ENCODE data around the gene PLBD1.

DNA sequence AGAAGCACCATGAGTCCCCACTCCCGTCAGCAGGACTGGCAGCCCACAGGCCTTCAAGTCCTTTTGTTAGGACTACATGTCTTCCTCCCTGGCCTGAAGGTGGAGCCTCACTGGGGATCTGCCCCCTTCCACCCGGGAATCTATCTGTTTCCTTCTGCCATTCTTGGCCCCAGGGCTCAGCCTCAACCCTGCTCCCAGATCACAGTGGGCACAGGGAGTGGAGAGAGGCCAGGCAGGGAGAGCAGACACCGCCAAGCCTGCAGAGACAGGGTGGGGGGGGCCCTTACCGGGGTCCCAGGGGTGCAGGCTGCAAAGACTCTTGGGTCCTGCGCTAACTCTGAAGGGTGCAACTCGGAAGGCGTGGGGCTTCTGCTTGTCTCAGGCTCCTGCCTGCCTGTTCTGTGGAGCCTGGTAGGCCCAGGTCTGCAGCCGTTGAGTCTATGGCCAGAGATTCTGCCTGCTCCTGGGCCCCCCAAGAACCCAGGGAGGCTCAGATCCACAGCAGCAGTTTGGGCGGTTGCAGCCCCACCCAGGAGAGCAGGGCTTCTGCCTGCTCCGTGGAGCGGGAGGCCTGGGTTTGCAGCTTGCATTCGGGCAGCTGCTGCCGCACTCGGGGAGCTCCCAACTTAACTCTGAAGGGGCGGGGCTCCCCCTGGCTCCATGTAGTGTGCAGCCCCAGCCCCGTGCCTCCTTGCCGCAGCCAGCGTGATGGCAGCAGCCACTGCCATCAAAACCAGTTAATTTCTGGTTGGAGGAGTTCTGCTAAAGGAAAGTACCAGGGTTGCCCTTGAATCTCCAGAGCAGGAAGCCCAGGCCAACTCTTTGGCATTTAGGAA is 21.7 kb upstream of the PLBD1 start:
- TF ChIP-seq POLR2A (IDR thresholded peaks at IDR 0.05): no peak
- TF ChIP-seq, protein P1, sequence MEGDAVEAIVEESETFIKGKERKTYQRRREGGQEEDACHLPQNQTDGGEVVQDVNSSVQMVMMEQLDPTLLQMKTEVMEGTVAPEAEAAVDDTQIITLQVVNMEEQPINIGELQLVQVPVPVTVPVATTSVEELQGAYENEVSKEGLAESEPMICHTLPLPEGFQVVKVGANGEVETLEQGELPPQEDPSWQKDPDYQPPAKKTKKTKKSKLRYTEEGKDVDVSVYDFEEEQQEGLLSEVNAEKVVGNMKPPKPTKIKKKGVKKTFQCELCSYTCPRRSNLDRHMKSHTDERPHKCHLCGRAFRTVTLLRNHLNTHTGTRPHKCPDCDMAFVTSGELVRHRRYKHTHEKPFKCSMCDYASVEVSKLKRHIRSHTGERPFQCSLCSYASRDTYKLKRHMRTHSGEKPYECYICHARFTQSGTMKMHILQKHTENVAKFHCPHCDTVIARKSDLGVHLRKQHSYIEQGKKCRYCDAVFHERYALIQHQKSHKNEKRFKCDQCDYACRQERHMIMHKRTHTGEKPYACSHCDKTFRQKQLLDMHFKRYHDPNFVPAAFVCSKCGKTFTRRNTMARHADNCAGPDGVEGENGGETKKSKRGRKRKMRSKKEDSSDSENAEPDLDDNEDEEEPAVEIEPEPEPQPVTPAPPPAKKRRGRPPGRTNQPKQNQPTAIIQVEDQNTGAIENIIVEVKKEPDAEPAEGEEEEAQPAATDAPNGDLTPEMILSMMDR (IDR thresholded peaks at IDR 0.05): no peak
